ENCODE data around the gene KRT6B.
"Not testable (repeated sequence)": the region's sequence is repeated elsewhere in the genome, so short reads cannot be mapped to it uniquely, and the experiment has no call there.

Gene KRT6B

DNA sequence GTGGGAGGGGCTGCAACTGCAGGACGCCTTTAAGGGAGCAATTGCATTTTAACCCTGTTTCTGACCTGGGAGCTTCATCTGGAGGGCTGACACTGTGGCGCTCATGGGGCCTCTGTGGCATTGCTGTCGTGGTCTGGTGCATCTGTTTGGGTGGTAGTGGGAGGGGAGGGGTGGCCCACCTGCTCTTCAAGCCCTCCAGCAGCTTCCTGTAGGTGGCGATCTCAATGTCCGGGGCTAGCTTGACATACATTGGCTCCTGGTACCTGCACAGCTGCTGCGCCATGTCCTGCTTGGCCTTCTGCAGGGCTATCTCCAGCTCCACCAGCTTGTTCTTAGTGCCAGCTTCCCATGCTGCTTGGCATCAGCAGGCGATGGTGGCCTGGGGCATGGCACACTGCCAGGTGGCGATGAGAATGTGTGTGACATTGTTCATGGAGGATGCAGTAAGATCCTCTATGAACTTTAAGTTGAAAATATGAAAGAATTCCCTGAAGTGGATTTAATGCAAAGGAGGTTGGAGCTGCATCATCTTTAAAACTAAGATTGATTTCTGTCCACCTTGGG lies 38.1 kb downstream of the KRT6B start:
- H3K4me3 ChIP-seq (replicated peaks; ENCODE audit: insufficient read depth, low read length), result no peak overlapping the region
- no peaks in the 10 kb centered on the region for H3K27me3 ChIP-seq (ENCODE audit: insufficient read depth, poor library complexity, severe bottlenecking)
- H3K27ac ChIP-seq (replicated peaks), result no peak overlapping the region
- DNase-seq (ENCODE audit: low read depth in 1 of 2, low spot score in 1 of 2), result no peak
- TF ChIP-seq, protein P1, sequence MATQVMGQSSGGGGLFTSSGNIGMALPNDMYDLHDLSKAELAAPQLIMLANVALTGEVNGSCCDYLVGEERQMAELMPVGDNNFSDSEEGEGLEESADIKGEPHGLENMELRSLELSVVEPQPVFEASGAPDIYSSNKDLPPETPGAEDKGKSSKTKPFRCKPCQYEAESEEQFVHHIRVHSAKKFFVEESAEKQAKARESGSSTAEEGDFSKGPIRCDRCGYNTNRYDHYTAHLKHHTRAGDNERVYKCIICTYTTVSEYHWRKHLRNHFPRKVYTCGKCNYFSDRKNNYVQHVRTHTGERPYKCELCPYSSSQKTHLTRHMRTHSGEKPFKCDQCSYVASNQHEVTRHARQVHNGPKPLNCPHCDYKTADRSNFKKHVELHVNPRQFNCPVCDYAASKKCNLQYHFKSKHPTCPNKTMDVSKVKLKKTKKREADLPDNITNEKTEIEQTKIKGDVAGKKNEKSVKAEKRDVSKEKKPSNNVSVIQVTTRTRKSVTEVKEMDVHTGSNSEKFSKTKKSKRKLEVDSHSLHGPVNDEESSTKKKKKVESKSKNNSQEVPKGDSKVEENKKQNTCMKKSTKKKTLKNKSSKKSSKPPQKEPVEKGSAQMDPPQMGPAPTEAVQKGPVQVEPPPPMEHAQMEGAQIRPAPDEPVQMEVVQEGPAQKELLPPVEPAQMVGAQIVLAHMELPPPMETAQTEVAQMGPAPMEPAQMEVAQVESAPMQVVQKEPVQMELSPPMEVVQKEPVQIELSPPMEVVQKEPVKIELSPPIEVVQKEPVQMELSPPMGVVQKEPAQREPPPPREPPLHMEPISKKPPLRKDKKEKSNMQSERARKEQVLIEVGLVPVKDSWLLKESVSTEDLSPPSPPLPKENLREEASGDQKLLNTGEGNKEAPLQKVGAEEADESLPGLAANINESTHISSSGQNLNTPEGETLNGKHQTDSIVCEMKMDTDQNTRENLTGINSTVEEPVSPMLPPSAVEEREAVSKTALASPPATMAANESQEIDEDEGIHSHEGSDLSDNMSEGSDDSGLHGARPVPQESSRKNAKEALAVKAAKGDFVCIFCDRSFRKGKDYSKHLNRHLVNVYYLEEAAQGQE (IDR thresholded peaks at IDR 0.05; ENCODE audit: insufficient replicate concordance, low read depth), result no peak
- no peak for TF ChIP-seq SPI1 (IDR thresholded peaks at IDR 0.05; ENCODE audit: borderline replicate concordance, low read depth)
- TF ChIP-seq POLR2AphosphoS5 (IDR thresholded peaks at IDR 0.05; ENCODE audit: low read depth), result no peak
- TF ChIP-seq, protein P2, sequence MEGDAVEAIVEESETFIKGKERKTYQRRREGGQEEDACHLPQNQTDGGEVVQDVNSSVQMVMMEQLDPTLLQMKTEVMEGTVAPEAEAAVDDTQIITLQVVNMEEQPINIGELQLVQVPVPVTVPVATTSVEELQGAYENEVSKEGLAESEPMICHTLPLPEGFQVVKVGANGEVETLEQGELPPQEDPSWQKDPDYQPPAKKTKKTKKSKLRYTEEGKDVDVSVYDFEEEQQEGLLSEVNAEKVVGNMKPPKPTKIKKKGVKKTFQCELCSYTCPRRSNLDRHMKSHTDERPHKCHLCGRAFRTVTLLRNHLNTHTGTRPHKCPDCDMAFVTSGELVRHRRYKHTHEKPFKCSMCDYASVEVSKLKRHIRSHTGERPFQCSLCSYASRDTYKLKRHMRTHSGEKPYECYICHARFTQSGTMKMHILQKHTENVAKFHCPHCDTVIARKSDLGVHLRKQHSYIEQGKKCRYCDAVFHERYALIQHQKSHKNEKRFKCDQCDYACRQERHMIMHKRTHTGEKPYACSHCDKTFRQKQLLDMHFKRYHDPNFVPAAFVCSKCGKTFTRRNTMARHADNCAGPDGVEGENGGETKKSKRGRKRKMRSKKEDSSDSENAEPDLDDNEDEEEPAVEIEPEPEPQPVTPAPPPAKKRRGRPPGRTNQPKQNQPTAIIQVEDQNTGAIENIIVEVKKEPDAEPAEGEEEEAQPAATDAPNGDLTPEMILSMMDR (IDR thresholded peaks at IDR 0.05; ENCODE audit: insufficient read depth, low read length), result no peak
- TF ChIP-seq GABPA (IDR thresholded peaks at IDR 0.05; ENCODE audit: low read depth), result no peak

DNA sequence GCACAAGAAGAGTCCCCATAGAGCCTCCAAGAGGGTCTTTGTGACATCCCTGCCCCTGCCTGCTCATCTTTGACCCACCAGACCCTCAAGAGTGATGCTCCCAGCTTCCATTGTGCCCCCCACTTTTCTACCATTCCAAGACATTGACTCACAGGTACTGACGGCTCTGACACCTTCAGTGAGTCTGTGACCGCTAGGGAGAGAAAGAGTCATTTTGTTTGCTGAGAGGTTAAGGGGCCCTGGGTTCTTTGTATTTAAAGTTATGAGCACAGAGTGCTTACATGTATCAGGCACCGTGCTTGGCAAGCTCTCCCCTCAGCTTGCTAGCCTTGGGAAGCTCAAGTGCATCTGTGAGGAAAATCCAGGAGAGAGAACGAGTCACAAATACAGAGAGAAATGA lies 38.7 kb downstream of the KRT6B start:
- DNase-seq (ENCODE audit: low read depth in 1 of 2, low spot score in 1 of 2), result no peak
- Histone ChIP-seq H3K27ac (replicated peaks) (no peak overlapping the region), H3K27me3 (ENCODE audit: insufficient read depth, poor library complexity, severe bottlenecking) (no peaks in the 10 kb centered on the region), H3K4me3 (replicated peaks; ENCODE audit: insufficient read depth, low read length) (no peak overlapping the region)
- no peak for TF ChIP-seq SPI1 (IDR thresholded peaks at IDR 0.05; ENCODE audit: borderline replicate concordance, low read depth)
- no peak for TF ChIP-seq GABPA (IDR thresholded peaks at IDR 0.05; ENCODE audit: low read depth)
- TF ChIP-seq, protein P1 (IDR thresholded peaks at IDR 0.05; ENCODE audit: insufficient replicate concordance, low read depth), result no peak
- TF ChIP-seq POLR2AphosphoS5 (IDR thresholded peaks at IDR 0.05; ENCODE audit: low read depth), result no peak
- TF ChIP-seq, protein P2 (IDR thresholded peaks at IDR 0.05; ENCODE audit: insufficient read depth, low read length), result no peak

DNA sequence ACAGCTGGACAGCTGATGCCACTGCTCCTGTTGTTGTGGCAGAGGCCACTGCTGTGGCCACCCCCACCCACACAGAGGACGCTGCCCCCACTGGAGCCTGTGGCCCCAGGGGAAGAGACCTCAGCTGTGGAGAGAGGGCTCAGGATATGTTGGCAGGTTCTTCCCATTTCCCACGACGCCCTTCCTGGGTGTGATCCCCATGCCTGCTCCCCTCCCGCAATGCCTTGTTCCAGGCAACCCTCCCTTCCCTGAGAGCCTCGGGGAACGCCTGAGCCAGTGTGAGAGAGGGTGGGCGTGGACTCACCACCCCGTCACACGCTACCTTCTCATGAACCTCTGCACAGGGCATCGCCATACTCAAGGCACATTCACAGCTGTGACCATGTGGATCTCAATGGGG lies 40.1 kb downstream of the KRT6B start:
- Histone ChIP-seq H3K4me3 (replicated peaks; ENCODE audit: insufficient read depth, low read length) (no peak overlapping the region), H3K27me3 (ENCODE audit: insufficient read depth, poor library complexity, severe bottlenecking) (no peaks in the 10 kb centered on the region), H3K27ac (replicated peaks) (no peak overlapping the region)
- TF ChIP-seq, protein P2 (IDR thresholded peaks at IDR 0.05; ENCODE audit: insufficient read depth, low read length), result no peak
- no peak for TF ChIP-seq POLR2AphosphoS5 (IDR thresholded peaks at IDR 0.05; ENCODE audit: low read depth)
- no peak for TF ChIP-seq GABPA (IDR thresholded peaks at IDR 0.05; ENCODE audit: low read depth)
- DNase-seq (ENCODE audit: low read depth in 1 of 2, low spot score in 1 of 2), result no peak

DNA sequence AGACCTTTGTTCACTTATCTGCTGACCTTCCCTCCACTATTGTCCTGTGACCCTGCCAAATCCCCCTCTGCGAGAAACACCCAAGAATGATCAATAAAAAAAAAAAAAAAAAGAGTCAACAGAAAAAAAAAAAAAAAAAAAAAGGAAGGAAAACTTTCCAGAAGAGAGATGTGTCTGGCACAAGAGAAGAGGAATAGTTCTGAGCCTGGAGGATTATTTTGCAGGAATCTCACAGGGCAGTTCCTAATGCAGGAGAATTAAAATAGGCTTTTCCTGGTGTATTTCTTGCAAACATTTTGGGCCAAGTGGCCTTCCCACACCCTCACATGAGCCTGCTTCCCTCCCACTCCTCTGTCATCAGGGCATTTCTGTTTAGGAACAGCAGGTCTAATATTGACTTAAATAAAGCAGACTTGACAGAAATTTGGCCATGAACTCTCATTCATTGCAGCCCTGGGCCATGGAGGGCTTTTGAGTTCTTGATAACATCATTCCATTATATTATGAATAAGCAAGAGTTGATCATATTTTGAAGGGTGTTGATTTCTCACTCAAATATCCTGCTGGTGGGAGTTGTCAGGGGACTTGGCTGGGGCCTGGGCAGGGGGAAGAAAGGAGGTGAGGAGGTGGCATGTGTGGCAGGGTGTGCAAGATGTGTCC lies 41.2 kb downstream of the KRT6B start:
- not testable (repeated sequence) for H3K27ac ChIP-seq (replicated peaks); H3K4me3 ChIP-seq (replicated peaks; ENCODE audit: insufficient read depth, low read length); DNase-seq (ENCODE audit: low read depth in 1 of 2, low spot score in 1 of 2); H3K27me3 ChIP-seq (ENCODE audit: insufficient read depth, poor library complexity, severe bottlenecking)

All from HL-60 (cell line).